Gastrocnemius medialis (tissue), 4 donors: ENCODE data around the gene PTPRN2.

Experiments
- CTCF ChIP-seq, 5 experiments: fragments of 450-650 bp in 3 of 5; fragments of 200-600 bp in 2 of 5; sonication (generic) in 2 of 5; IDR thresholded peaks in 4 of 5; conservative IDR thresholded peaks in 1 of 5; 1 replicate in 4 of 5; 2 replicates in 1 of 5; pipeline ENCODE4 v1.5.1; 2016 to 2019; ENCODE audit warnings: antibody characterized with exemption in 5 of 5, mild to moderate bottlenecking in 3 of 5, moderate library complexity in 3 of 5
- POLR2A ChIP-seq, 2 donors: fragments of 450-650 bp; IDR thresholded peaks; one replicate each; pipeline ENCODE4 v1.6.1; 2017; ENCODE audit warnings: antibody characterized with exemption in 2 of 2, mild to moderate bottlenecking in 2 of 2, moderate library complexity in 2 of 2

GRCh38 chr7:157996359-157997079 is 591.1 kb downstream of the PTPRN2 start:
- no peak for TF ChIP-seq CTCF (IDR thresholded peaks at IDR 0.05 in 4 of 5, conservative IDR thresholded peaks at IDR 0.05 in 1 of 5)
- TF ChIP-seq POLR2A (IDR thresholded peaks at IDR 0.05), result no peak
